OCI-LY7 (cell line): Measurements from ENCODE around the gene ARMC7. TPM values are rescaled to one million over a fixed set of nuclear protein-coding genes. Genes with fewer than 3 reads are reported as not detected.

Source experiments
- BruUV-seq: library from RNA; stranded (reverse); fragments of 400-500 nt; replicated peaks from 2 replicates; lab custom pipeline; 2021; lab: Mats Ljungman, UMichigan
- CTCF ChIA-PET: fragments of 300-600 bp; sonication (Branson Sonifier 250); formaldehyde crosslinking; loops from one replicate; lab custom pipeline; 2022; ENCODE audit warnings: antibody characterized with exemption; ENCODE audit not compliant: unreplicated experiment; lab: Charles Lee
- POLR2A ChIA-PET: fragments of 300-600 bp; sonication (Branson Sonifier 250); formaldehyde crosslinking; loops from one replicate; lab custom pipeline; 2022; ENCODE audit warnings: antibody characterized with exemption; lab: Charles Lee
- DNase-seq: peaks from one replicate; pipeline ENCODE4 v3.0.0-alpha.2; 2015; ENCODE audit warnings: low spot score
- H2AFZ ChIP-seq: fragments of 200-600 bp; sonication (generic), shearing (Covaris generic); 2 replicates; pipeline ENCODE4 v1.6.1; 2014; ENCODE audit warnings: mild to moderate bottlenecking, antibody characterized with exemption, low read length, moderate library complexity
- H3K27ac ChIP-seq: fragments of 200-600 bp; sonication (generic); 2 replicates; pipeline ENCODE4 v1.5.1; 2014; ENCODE audit warnings: mixed run types, low read depth, mild to moderate bottlenecking, moderate library complexity, low read length, inconsistent platforms; ENCODE audit not compliant: poor library complexity, severe bottlenecking
- H3K36me3 ChIP-seq: fragments of 200-600 bp; sonication (generic); 2 replicates; pipeline ENCODE4 v1.6.1; 2014; ENCODE audit warnings: mild to moderate bottlenecking, antibody characterized with exemption, low read length, moderate library complexity, mixed read lengths; ENCODE audit not compliant: insufficient read depth
- H3K4me1 ChIP-seq: fragments of 200-600 bp; sonication (generic); 2 replicates; pipeline ENCODE4 v1.5.1; 2014; ENCODE audit warnings: mild to moderate bottlenecking, low read length; ENCODE audit not compliant: insufficient read depth, poor library complexity, severe bottlenecking
- H3K4me2 ChIP-seq: fragments of 200-600 bp; sonication (generic); 2 replicates; pipeline ENCODE4 v1.6.1; 2014; ENCODE audit warnings: mild to moderate bottlenecking, low read length
- H3K4me3 ChIP-seq: fragments of 200-600 bp; sonication (generic); 2 replicates; pipeline ENCODE4 v1.5.1; 2014; ENCODE audit warnings: mild to moderate bottlenecking, low read depth, low read length; ENCODE audit not compliant: poor library complexity, severe bottlenecking
- H3K79me2 ChIP-seq: fragments of 200-600 bp; sonication (generic); 2 replicates; pipeline ENCODE4 v1.6.1; 2016; ENCODE audit warnings: low read depth, mild to moderate bottlenecking, low read length, moderate library complexity, mixed read lengths; ENCODE audit not compliant: insufficient read depth
- H3K9me2 ChIP-seq: fragments of 200-600 bp; sonication (generic); 2 replicates; pipeline ENCODE4 v1.6.1; 2016; ENCODE audit warnings: mild to moderate bottlenecking, low read length, mixed read lengths; ENCODE audit not compliant: insufficient read depth
- H3K9me3 ChIP-seq: fragments of 200-600 bp; sonication (generic); 2 replicates; pipeline ENCODE4 v1.6.1; 2014; ENCODE audit warnings: mild to moderate bottlenecking, mixed run types, low read length, mixed read lengths
- H4K20me1 ChIP-seq: fragments of 200-600 bp; sonication (generic); 2 replicates; pipeline ENCODE4 v1.6.1; 2014; ENCODE audit warnings: mild to moderate bottlenecking, antibody characterized with exemption, low read length, moderate library complexity, mixed read lengths; ENCODE audit not compliant: insufficient read depth
- CTCF ChIP-seq: fragments of 200-600 bp; sonication (generic); conservative IDR thresholded peaks from 2 replicates; pipeline ENCODE4 v1.5.1; 2014; ENCODE audit warnings: mild to moderate bottlenecking, antibody characterized with exemption, low read length, moderate library complexity, mixed read lengths
- EZH2phosphoT487 ChIP-seq: fragments of 200-600 bp; sonication (generic); IDR thresholded peaks from 2 replicates; pipeline ENCODE4 v1.6.1; 2018; ENCODE audit warnings: low read depth, borderline replicate concordance, mild to moderate bottlenecking, mixed run types, antibody characterized with exemption, low read length, moderate library complexity, mixed read lengths
- intact Hi-C: fragments of 100-400 bp; cut with micrococcal nuclease; formaldehyde crosslinking; loops from one replicate; pipeline ENCODE4 v1.10.0; 2022; ENCODE audit not compliant: unreplicated experiment
- total RNA-seq, 2 experiments: library from RNA; depleted of rRNA in 1 of 2; stranded (reverse); fragments of >200 nt in 1 of 2; shearing (Covaris generic) in 1 of 2; gene quantifications; 2 replicates each; pipeline ENCODE4 v1.2.3, GENCODE V29; 2014 to 2022

ARMC7 gene
- total RNA-seq, 2 experiments from 2014 or later = 7.1 to 19.9 TPM

- CTCF ChIA-PET = interaction anchor here (0.5 to 2.8 kb wide), 18 partner anchors 9 to 152 kb away, joined by 3 to 26 read pairs (median 4); partner anchors contain the start of genes NT5C and NUP85
- H3K4me1 ChIP-seq = peaks cover 50% of the 10 kb centered on the region
- H3K79me2 ChIP-seq = peaks cover 5% of the 10 kb centered on the region; the same call in 1 of the 2 replicates
- TF ChIP-seq EZH2phosphoT487 (no peak), CTCF (peak; percentile 99)
- peak overlapping the region; percentile 72 for H3K4me2 ChIP-seq
- DNase-seq = peak; percentile 96
- H4K20me1 ChIP-seq = no peaks in the 10 kb centered on the region
- H3K27ac ChIP-seq = peak overlapping the region; percentile 26
- BruUV-seq = no TSS peak
- no peaks in the 10 kb centered on the region for H3K9me3 ChIP-seq
- H3K36me3 ChIP-seq = peaks cover 8% of the 10 kb centered on the region
- POLR2A ChIA-PET = interaction anchor here (0.7 to 2.2 kb wide), 18 partner anchors 8 to 305 kb away, joined by 3 to 16 read pairs (median 5); partner anchors contain the start of genes MIF4GD, MRPL58, MRPS7 and NT5C
- intact Hi-C loops = loop anchor here (1.0 to 2.0 kb wide), 6 partner anchors 17 to 298 kb away; partner anchors contain the start of gene NT5C
- H3K4me3 ChIP-seq = peak overlapping the region; percentile 63
- no peaks in the 10 kb centered on the region for H3K9me2 ChIP-seq
- peak overlapping the region; percentile 61 for H2AFZ ChIP-seq
Measured at GRCh38 chr17:75113798-75114551, 4.2 kb downstream of the ARMC7 start.

GRCh38 chr17:75114552-75115314 is 5.0 kb downstream of the ARMC7 start:
- Histone ChIP-seq H4K20me1 (no peaks in the 10 kb centered on the region), H2AFZ (peak overlapping the region; percentile 61), H3K4me1 (peaks cover 45% of the 10 kb centered on the region), H3K4me2 (peak overlapping the region; percentile 72), H3K27ac (peak overlapping the region; percentile 26), H3K4me3 (peak overlapping the region; percentile 63), H3K9me3 (no peaks in the 10 kb centered on the region), H3K79me2 (peaks cover 5% of the 10 kb centered on the region; the same call in 1 of the 2 replicates), H3K36me3 (peaks cover 8% of the 10 kb centered on the region), H3K9me2 (no peaks in the 10 kb centered on the region)
- intact Hi-C loops = loop anchor here (1.0 to 2.0 kb wide), 6 partner anchors 17 to 298 kb away; partner anchors contain the start of gene NT5C
- DNase-seq = no peak
- TF ChIP-seq CTCF = no peak
- no peak for TF ChIP-seq EZH2phosphoT487
- ChIA-PET CTCF (interaction anchor here (0.6 to 2.8 kb wide), 14 partner anchors 10 to 115 kb away, joined by 3 to 26 read pairs (median 4); partner anchors contain the start of genes MRPL58, NT5C and NUP85), POLR2A (interaction anchor here (0.5 to 2.2 kb wide), 22 partner anchors 8 to 1407 kb away, joined by 3 to 16 read pairs (median 4); partner anchors contain the start of genes MIF4GD, MRPL58, MRPS7 and NT5C)
- no TSS peak for BruUV-seq
